ENCODE measurements around the gene ELP4.

GRCh38 chr11:31799435-31800397 lies 290.1 kb downstream of the ELP4 start:
- TF ChIP-seq CTCF (IDR thresholded peaks at IDR 0.05) (no peak), EZH2 (IDR thresholded peaks at IDR 0.05; ENCODE audit: borderline replicate concordance, insufficient read depth, low read depth, low read length, poor library complexity, severe bottlenecking) (no peak)

Measured in B cell (primary cell).